Upper lobe of right lung (tissue), 1 donor: ENCODE measurements around the gene MXI1. TPM values are rescaled to one million over a fixed set of nuclear protein-coding genes. Genes with fewer than 3 reads are reported as not detected.

ENCODE experiments used
- ATAC-seq: fragments of 200-7000 bp; cut with Tn5 transposase; one replicate; pipeline ENCODE4 v1.9.1; 2020; ENCODE audit warnings: mild to moderate bottlenecking, moderate library complexity
- DNase-seq: peaks from one replicate; pipeline ENCODE4 v3.0.0-alpha.2; 2020
- H3K27ac ChIP-seq: fragments of 200-600 bp; one replicate; pipeline ENCODE4 v1.8.0; 2022
- H3K27me3 ChIP-seq: fragments of 200-600 bp; one replicate; pipeline ENCODE4 v1.8.0; 2022; ENCODE audit warnings: mild to moderate bottlenecking
- H3K36me3 ChIP-seq: fragments of 200-600 bp; one replicate; pipeline ENCODE4 v1.8.0; 2022
- H3K4me1 ChIP-seq: fragments of 200-600 bp; one replicate; pipeline ENCODE4 v1.8.0; 2022
- H3K4me3 ChIP-seq: fragments of 200-600 bp; one replicate; pipeline ENCODE4 v1.8.0; 2022; ENCODE audit warnings: mild to moderate bottlenecking
- H3K9me3 ChIP-seq: fragments of 200-600 bp; one replicate; pipeline ENCODE4 v1.8.0; 2022
- intact Hi-C: fragments of 100-400 bp; cut with DNase I; formaldehyde crosslinking; loops from one replicate; pipeline ENCODE4 v1.11.0; 2022
- total RNA-seq: library from RNA; stranded (reverse); fragmentation: NEBNext Ultra II Directional; extraction: Animal tissue kit (Norgen Biotek cat#: 25700); gene quantifications from one replicate; pipeline ENCODE4 v1.2.1, GENCODE V29; 2021
- TF ChIP-seq, protein P1 (sequence below): fragments of 200-600 bp; IDR thresholded peaks from one replicate; pipeline ENCODE4 v1.8.0; 2022; ENCODE audit warnings: antibody characterized with exemption
- donor health status: DM: no; HTN: yes; CAD: no; lungs with severe emphysema.

The MXI1 gene
- total RNA-seq, 1 donor from 2014 or later = 34.7 TPM

DNA sequence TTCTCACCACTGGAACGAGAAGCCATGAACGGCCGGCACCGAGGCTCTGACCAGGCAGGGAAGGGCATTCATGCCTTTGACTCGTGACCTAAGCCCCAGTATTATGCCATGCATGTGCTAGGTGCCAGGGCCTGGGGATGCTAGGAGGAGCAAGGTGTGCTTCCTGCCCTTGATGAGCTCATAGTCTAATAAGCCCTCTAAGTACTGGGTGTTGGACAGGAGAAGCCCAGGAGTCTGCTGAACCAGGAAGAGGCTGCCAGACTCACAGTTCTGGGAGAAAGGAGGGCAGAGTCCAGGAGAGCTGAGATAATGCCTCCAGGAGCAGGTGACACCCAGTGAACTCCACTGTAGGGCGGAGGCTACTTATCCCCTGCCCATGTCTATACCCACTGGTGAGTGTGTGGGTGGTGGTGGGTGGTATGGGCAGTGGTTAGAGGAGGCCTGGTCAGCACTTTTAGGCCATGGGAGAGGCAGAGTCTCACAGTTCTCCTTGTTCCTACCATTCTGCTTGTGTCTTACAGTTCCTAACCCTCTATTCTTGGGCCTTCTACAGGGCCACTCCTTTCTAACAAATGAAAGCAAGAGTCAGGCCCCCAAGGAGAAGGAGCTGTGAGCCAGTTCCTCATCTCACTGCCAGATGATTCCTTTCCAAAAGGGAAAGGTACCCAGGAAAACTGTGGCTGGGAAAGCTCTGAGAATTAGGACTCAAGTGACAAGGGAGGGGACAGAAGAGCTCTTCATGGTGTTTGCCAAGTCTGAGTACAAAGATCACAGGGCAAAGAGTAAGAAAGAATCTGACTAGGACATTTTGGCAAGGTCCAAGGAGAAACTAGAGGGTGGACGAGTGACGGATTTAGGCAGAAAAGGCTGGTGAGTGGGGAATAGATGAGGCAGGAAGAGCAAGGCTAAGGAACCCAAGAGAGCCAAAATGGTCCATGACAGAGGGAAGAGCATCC, 3.6 kb upstream of the MXI1 start:
- no peak overlapping the region for H3K27ac ChIP-seq
- TF ChIP-seq, protein P1, sequence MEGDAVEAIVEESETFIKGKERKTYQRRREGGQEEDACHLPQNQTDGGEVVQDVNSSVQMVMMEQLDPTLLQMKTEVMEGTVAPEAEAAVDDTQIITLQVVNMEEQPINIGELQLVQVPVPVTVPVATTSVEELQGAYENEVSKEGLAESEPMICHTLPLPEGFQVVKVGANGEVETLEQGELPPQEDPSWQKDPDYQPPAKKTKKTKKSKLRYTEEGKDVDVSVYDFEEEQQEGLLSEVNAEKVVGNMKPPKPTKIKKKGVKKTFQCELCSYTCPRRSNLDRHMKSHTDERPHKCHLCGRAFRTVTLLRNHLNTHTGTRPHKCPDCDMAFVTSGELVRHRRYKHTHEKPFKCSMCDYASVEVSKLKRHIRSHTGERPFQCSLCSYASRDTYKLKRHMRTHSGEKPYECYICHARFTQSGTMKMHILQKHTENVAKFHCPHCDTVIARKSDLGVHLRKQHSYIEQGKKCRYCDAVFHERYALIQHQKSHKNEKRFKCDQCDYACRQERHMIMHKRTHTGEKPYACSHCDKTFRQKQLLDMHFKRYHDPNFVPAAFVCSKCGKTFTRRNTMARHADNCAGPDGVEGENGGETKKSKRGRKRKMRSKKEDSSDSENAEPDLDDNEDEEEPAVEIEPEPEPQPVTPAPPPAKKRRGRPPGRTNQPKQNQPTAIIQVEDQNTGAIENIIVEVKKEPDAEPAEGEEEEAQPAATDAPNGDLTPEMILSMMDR = no peak
- intact Hi-C loops = loop anchor here (10.0 kb wide), 2 partner anchors 49 to 71 kb away; no protein-coding TSS in a partner anchor
- no peaks in the 10 kb centered on the region for H3K36me3 ChIP-seq
- ATAC-seq (no peak), DNase-seq (no peak)
- H3K27me3 ChIP-seq = no peaks in the 10 kb centered on the region
- H3K4me3 ChIP-seq = no peak overlapping the region
- peaks cover 4% of the 10 kb centered on the region for H3K4me1 ChIP-seq
- H3K9me3 ChIP-seq = no peaks in the 10 kb centered on the region

DNA sequence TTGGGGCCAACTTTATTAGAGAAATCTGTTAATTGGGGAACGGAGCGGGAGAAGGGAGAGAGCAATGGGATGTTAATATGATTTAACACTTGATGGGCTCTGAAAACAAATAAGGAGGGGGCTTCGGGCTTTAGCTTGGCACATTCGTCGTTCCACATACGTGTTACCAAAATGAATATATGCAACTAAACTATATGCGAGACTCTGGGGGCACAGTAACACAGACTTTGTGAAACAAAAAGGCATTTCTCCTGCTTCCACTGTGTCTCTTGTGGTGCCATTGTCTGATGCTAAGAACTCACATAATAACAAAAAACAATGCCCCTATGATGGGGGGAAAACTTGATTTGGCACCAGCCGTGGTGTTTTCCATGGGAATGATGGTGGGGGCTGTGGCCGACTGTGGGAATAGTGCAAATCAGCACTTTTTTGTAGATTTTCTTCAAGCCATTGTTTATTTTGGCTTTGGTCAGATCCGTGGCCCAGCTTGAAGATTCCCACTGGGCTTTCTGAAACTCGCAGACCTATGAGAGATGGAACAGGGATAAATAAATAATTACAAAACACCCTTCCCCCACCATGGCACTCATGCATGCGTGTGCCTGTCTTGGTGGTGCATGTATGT, 2.2 kb upstream of the MXI1 start:
- no peak for DNase-seq
- no peak for ATAC-seq

DNA sequence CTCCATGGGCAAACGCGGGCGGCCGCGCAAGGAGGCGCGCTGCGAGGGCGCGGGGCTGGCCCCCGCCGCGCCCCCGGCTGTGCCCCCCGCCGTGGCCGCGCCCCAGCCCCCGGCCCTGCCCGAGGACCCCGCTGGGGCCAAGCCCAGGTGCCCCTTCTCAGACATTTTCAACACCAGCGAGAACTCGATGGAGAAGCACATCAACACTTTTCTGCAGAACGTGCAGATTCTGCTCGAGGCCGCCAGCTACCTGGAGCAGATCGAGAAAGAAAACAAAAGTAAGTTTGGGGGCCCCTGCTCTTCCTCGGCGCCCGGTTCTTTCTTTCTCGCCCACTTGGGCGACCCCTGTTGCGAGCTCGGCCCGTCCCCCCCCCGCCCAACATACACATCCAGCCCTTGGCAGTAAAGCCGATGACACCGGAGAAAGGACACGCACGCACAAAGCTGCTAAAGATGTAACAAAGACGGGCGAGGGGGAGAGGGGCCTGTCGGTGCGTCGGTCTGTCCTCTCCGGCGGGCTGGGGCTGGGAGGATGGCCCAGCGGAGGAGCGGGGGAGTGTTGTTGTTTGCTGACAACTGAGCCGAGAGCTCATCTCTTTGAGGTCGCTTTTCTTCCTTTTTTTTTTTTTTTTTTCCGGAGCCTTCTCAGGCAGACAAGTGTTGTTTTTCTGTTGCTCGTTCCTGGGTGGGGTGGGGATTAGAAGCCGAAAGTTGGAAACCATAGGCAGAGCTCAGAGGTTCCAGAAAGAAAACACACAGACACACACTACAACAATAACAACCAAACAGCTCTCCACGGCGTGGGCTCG, 604 bp downstream of the MXI1 start:
- intact Hi-C loops = loop anchor here (10.0 kb wide), 2 partner anchors 53 to 67 kb away; no protein-coding TSS in a partner anchor
- peak overlapping the region; percentile 85 for H3K27ac ChIP-seq
- no peak for ATAC-seq
- H3K36me3 ChIP-seq = no peaks in the 10 kb centered on the region
- peaks cover 18% of the 10 kb centered on the region for H3K4me1 ChIP-seq
- peak; percentile 67 for DNase-seq
- peak overlapping the region; percentile 60 for H3K4me3 ChIP-seq
- no peaks in the 10 kb centered on the region for H3K27me3 ChIP-seq
- H3K9me3 ChIP-seq = no peaks in the 10 kb centered on the region
- TF ChIP-seq, protein P1 = no peak

More for the DNA sequence above, 2.2 kb upstream of the MXI1 start:
- no peak overlapping the region for H3K27ac ChIP-seq
- intact Hi-C loops = loop anchor here (10.0 kb wide), 2 partner anchors 50 to 70 kb away; no protein-coding TSS in a partner anchor
- no peaks in the 10 kb centered on the region for H3K36me3 ChIP-seq
- TF ChIP-seq, protein P1 = no peak
- no peaks in the 10 kb centered on the region for H3K9me3 ChIP-seq
- H3K4me3 ChIP-seq = no peak overlapping the region
- H3K27me3 ChIP-seq = no peaks in the 10 kb centered on the region
- H3K4me1 ChIP-seq = peaks cover 4% of the 10 kb centered on the region

DNA sequence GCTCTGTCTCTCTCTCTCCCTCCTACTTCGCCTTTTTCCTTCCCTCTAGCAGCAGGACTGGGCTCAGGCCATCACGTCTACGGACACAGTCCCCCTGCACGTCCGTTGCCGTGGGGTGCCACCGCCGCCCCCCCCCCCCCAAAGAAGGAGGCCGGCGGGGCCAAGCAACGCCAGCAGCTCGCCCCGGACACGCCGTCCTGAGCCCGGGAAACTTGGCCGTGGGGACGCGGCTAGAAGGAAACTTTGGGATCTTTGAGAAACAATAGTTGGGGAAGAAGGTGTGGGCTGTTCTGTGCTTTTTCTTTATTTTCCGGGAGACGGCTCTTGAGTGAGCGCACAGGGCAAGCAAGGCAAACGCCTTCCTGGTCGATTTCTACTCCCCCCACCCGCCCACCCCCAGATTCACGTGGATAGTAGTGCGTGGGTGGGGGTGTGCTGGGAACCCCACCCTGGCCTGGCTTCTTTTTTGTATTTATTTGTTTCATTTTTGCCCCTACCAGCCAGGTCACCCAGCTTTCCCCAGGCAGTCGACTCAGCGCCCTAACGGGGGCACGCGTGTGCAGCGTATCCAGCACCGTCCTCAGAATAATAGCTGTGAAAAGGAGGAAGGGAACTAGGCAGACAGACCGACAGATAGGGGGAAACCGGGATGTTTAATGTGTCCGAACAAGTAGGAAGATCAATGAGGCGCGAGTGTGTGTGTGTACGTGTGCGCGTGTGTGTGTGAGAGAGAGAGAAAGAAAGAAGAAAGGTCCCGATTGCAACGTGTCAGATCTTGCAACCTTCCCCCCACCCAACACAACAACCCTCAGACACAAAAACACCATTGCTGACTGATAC, 1.4 kb downstream of the MXI1 start:
- Histone ChIP-seq H3K4me3 (peak overlapping the region; percentile 60), H3K27ac (peak overlapping the region; percentile 85), H3K27me3 (no peaks in the 10 kb centered on the region), H3K9me3 (no peaks in the 10 kb centered on the region), H3K4me1 (peaks cover 18% of the 10 kb centered on the region), H3K36me3 (no peaks in the 10 kb centered on the region)
- ATAC-seq (peak; percentile 2), DNase-seq (peak; percentile 64)
- intact Hi-C loops = loop anchor here (10.0 kb wide), 2 partner anchors 54 to 66 kb away; no protein-coding TSS in a partner anchor
- TF ChIP-seq, protein P1 = peak; percentile 17
